Dermis microvascular lymphatic vessel endothelial cell (primary cell): ENCODE results near the gene NAP1L4. TPM values are rescaled to one million over a fixed set of nuclear protein-coding genes. Genes with fewer than 3 reads are reported as not detected.

Experiments
- DNase-seq, 2 donors: peaks; one replicate each; pipeline versions ENCODE4 v3.0.0 to v3.0.0-alpha.2; 2010; ENCODE audit warnings: low read depth in 2 of 2
- total RNA-seq: library from RNA; depleted of rRNA; stranded (reverse); fragments of >200 nt; gene quantifications from 2 replicates; pipeline ENCODE4 v1.2.1, GENCODE V29; 2014

The NAP1L4 gene
- total RNA-seq, 1 donor from 2014 or later, result 105 TPM

GRCh38 chr11:2963761-2964160 lies 28.4 kb downstream of the NAP1L4 start:
- DNase-seq, result no peak

GRCh38 chr11:2963112-2963754 lies 28.9 kb downstream of the NAP1L4 start:
- no peak for DNase-seq

GRCh38 chr11:2961080-2961479 lies 31.0 kb downstream of the NAP1L4 start:
- DNase-seq, result no peak

- DNase-seq, result no peak
Observed at GRCh38 chr11:2960139-2960538, 32.0 kb downstream of the NAP1L4 start.

GRCh38 chr11:2958251-2958650 lies 33.9 kb downstream of the NAP1L4 start:
- no peak for DNase-seq

- DNase-seq, result no peak
Observed at GRCh38 chr11:2955906-2956476, 36.1 kb downstream of the NAP1L4 start.

- DNase-seq, result peak in 1 of 2 donors; percentile 41
Observed at GRCh38 chr11:2954263-2954662, 37.9 kb downstream of the NAP1L4 start.

GRCh38 chr11:2952290-2952689 lies 39.8 kb downstream of the NAP1L4 start:
- DNase-seq, result no peak

- peak in 1 of 2 donors; percentile 75 for DNase-seq
Observed at GRCh38 chr11:2951231-2952110, 40.7 kb downstream of the NAP1L4 start.

- no peak for DNase-seq
Observed at GRCh38 chr11:2950825-2951224, 41.3 kb downstream of the NAP1L4 start.

GRCh38 chr11:2949920-2950319 lies 42.2 kb downstream of the NAP1L4 start:
- DNase-seq, result no peak

- DNase-seq, result no peak
Observed at GRCh38 chr11:2947744-2948143, 44.4 kb downstream of the NAP1L4 start.

GRCh38 chr11:2945757-2946287 lies 46.3 kb downstream of the NAP1L4 start:
- no peak for DNase-seq

GRCh38 chr11:2945031-2945756 lies 46.9 kb downstream of the NAP1L4 start:
- DNase-seq, result peak; percentile 62 to 86

GRCh38 chr11:2944530-2944929 lies 47.6 kb downstream of the NAP1L4 start:
- DNase-seq, result no peak

GRCh38 chr11:2943711-2944118 lies 48.4 kb downstream of the NAP1L4 start:
- peak; percentile 26 to 58 for DNase-seq

GRCh38 chr11:2942872-2943710 lies 49.0 kb downstream of the NAP1L4 start:
- DNase-seq, result no peak

GRCh38 chr11:2942447-2942846 lies 49.7 kb downstream of the NAP1L4 start:
- no peak for DNase-seq

- no peak for DNase-seq
Observed at GRCh38 chr11:2940921-2941821, 51.0 kb downstream of the NAP1L4 start.
